ENCODE measurements around the gene CST7. TPM values are rescaled to one million over a fixed set of nuclear protein-coding genes. Genes with fewer than 3 reads are reported as not detected.
"Not testable (repeated sequence)": the region's sequence is repeated elsewhere in the genome, so short reads cannot be mapped to it uniquely, and the experiment has no call there.

The CST7 gene
- total RNA-seq, 1 donor from 2014 or later: not detected

GRCh38 chr20:24943196-24943595, 5.9 kb upstream of the CST7 start:
- peaks cover 31% of the 10 kb centered on the region for H3K9me3 Mint-ChIP-seq (ENCODE audit: unreplicated experiment)
- no peak overlapping the region for H3K4me3 Mint-ChIP-seq (ENCODE audit: unreplicated experiment)
- H3K27ac Mint-ChIP-seq (ENCODE audit: unreplicated experiment): no peak overlapping the region
- TF ChIP-seq CTCF (IDR thresholded peaks at IDR 0.05): no peak
- peak; percentile 54 for DNase-seq (ENCODE audit: extremely low spot score, unreplicated experiment)
- no peaks in the 10 kb centered on the region for H3K36me3 Mint-ChIP-seq (ENCODE audit: unreplicated experiment)
- no peaks in the 10 kb centered on the region for H3K4me1 Mint-ChIP-seq (ENCODE audit: unreplicated experiment)
- H3K27me3 Mint-ChIP-seq (ENCODE audit: unreplicated experiment): peaks cover 26% of the 10 kb centered on the region

DNA sequence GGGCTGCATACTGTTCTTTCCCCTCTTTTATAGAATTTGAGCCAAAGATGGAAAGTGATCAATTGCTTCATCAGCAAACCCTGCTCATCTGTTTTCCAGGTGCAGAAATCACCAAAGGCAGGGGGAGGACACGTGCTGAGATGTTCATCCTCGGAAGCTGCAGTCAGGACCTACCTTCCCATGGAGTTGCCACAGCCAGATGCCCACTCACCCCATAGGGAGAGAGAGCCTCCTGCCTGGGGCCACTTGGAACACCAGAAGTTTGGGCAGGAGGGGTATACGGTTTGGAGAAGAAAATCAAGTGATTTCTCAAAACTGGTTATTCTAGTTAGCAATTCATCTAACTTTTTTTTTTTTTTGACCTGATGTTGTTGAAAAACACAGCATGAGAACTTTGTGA, 5.3 kb upstream of the CST7 start:
- Mint-ChIP-seq H3K27ac (ENCODE audit: unreplicated experiment) (no peak overlapping the region), H3K9me3 (ENCODE audit: unreplicated experiment) (peaks cover 31% of the 10 kb centered on the region), H3K27me3 (ENCODE audit: unreplicated experiment) (peaks cover 26% of the 10 kb centered on the region), H3K4me1 (ENCODE audit: unreplicated experiment) (no peaks in the 10 kb centered on the region), H3K36me3 (ENCODE audit: unreplicated experiment) (no peaks in the 10 kb centered on the region), H3K4me3 (ENCODE audit: unreplicated experiment) (no peak overlapping the region)
- DNase-seq (ENCODE audit: extremely low spot score, unreplicated experiment): peak; percentile 67
- TF ChIP-seq CTCF (IDR thresholded peaks at IDR 0.05): no peak

- not testable (repeated sequence) for DNase-seq (ENCODE audit: extremely low spot score, unreplicated experiment); H3K4me1 Mint-ChIP-seq (ENCODE audit: unreplicated experiment); H3K4me3 Mint-ChIP-seq (ENCODE audit: unreplicated experiment); H3K27ac Mint-ChIP-seq (ENCODE audit: unreplicated experiment); H3K36me3 Mint-ChIP-seq (ENCODE audit: unreplicated experiment)
- Mint-ChIP-seq H3K27me3 (ENCODE audit: unreplicated experiment) (peaks cover 18% of the 10 kb centered on the region), H3K9me3 (ENCODE audit: unreplicated experiment) (peaks cover 25% of the 10 kb centered on the region)
These were observed 2.7 kb upstream of the CST7 start for GRCh38 chr20:24946376-24946775.

- DNase-seq (ENCODE audit: extremely low spot score, unreplicated experiment); H3K36me3 Mint-ChIP-seq (ENCODE audit: unreplicated experiment); H3K4me3 Mint-ChIP-seq (ENCODE audit: unreplicated experiment); H3K27ac Mint-ChIP-seq (ENCODE audit: unreplicated experiment); H3K4me1 Mint-ChIP-seq (ENCODE audit: unreplicated experiment): not testable (repeated sequence)
- peaks cover 25% of the 10 kb centered on the region for H3K9me3 Mint-ChIP-seq (ENCODE audit: unreplicated experiment)
- H3K27me3 Mint-ChIP-seq (ENCODE audit: unreplicated experiment): peaks cover 18% of the 10 kb centered on the region
These were observed 602 bp upstream of the CST7 start for GRCh38 chr20:24948396-24948938.

- no peak overlapping the region for H3K27ac Mint-ChIP-seq (ENCODE audit: unreplicated experiment)
- H3K4me1 Mint-ChIP-seq (ENCODE audit: unreplicated experiment): no peaks in the 10 kb centered on the region
- H3K36me3 Mint-ChIP-seq (ENCODE audit: unreplicated experiment): no peaks in the 10 kb centered on the region
- H3K4me3 Mint-ChIP-seq (ENCODE audit: unreplicated experiment): no peak overlapping the region
- peaks cover 25% of the 10 kb centered on the region for H3K9me3 Mint-ChIP-seq (ENCODE audit: unreplicated experiment)
- TF ChIP-seq CTCF (IDR thresholded peaks at IDR 0.05): no peak
- peak; percentile 84 for DNase-seq (ENCODE audit: extremely low spot score, unreplicated experiment)
- H3K27me3 Mint-ChIP-seq (ENCODE audit: unreplicated experiment): peaks cover 13% of the 10 kb centered on the region
These were observed 673 bp downstream of the CST7 start for GRCh38 chr20:24949756-24950127.

DNA sequence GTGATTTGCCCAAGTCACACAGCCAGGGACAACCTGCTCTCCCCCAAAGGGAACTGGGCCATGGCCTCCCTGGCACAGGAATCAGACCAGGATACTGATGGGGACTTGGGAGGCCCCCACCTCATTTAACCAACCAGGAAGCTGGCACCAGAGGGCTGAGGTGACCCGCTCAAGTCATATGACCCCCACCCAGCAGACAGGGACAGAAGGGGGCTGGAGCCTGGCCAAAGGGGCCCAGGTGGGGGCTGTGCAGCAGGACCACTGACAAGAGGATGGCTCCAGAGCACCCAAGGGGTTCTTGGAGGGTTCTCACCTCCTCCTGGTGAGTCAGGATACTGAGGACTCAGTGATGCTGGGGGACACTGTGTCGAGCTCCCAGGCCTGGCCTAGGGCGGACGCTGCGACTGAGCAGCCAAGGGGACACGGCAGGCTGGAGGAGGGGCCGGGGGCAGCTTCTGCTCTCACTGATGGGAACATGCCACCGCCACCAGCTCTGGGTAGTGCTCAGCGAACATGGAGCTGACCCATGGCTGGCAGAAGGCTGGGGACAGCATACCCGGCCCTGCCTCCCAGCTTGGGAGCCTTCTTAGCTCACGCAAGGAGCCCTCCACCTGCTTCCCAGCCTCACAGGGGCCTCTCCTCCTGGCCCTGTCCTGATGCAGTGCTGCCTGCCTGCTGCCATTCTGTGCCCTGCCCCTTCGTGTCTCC, 1.2 kb downstream of the CST7 start:
- no peaks in the 10 kb centered on the region for H3K36me3 Mint-ChIP-seq (ENCODE audit: unreplicated experiment)
- no peak overlapping the region for H3K4me3 Mint-ChIP-seq (ENCODE audit: unreplicated experiment)
- peaks cover 25% of the 10 kb centered on the region for H3K9me3 Mint-ChIP-seq (ENCODE audit: unreplicated experiment)
- no peak overlapping the region for H3K27ac Mint-ChIP-seq (ENCODE audit: unreplicated experiment)
- H3K27me3 Mint-ChIP-seq (ENCODE audit: unreplicated experiment): peaks cover 12% of the 10 kb centered on the region
- H3K4me1 Mint-ChIP-seq (ENCODE audit: unreplicated experiment): no peaks in the 10 kb centered on the region
- DNase-seq (ENCODE audit: extremely low spot score, unreplicated experiment): peak; percentile 80
- TF ChIP-seq CTCF (IDR thresholded peaks at IDR 0.05): no peak
